A673 (cell line): ENCODE data around the gene KLHDC4. TPM values are rescaled to one million over a fixed set of nuclear protein-coding genes. Genes with fewer than 3 reads are reported as not detected.

Source experiments
- BruUV-seq: library from RNA; stranded (reverse); fragments of 400-500 nt; replicated peaks from 2 replicates; lab custom pipeline; 2021; lab: Mats Ljungman, UMichigan
- CTCF ChIA-PET: fragments of 300-600 bp; sonication (Branson Sonifier 250); formaldehyde crosslinking; loops from one replicate; lab custom pipeline; 2022; ENCODE audit warnings: antibody characterized with exemption; lab: Charles Lee
- POLR2A ChIA-PET: fragments of 300-600 bp; sonication (Branson Sonifier 250); formaldehyde crosslinking; loops from one replicate; lab custom pipeline; 2022; ENCODE audit warnings: antibody characterized with exemption; ENCODE audit not compliant: low non-redundant PET; lab: Charles Lee
- DNase-seq: peaks from one replicate; pipeline ENCODE4 v3.0.0-alpha.2; 2015; ENCODE audit warnings: low spot score
- H3K27ac ChIP-seq: fragments of 200-600 bp; sonication (generic); 2 replicates; pipeline ENCODE4 v1.5.1; 2016; ENCODE audit warnings: mixed run types, low read depth, mild to moderate bottlenecking, mixed read lengths, antibody characterized with exemption, low read length; ENCODE audit not compliant: poor library complexity, severe bottlenecking
- H3K27me3 ChIP-seq: fragments of 200-600 bp; sonication (generic); replicated peaks from 2 replicates; pipeline ENCODE4 v1.6.1; 2017; ENCODE audit warnings: mixed run types, low read depth, mild to moderate bottlenecking, mixed read lengths, antibody characterized with exemption, low read length; ENCODE audit not compliant: insufficient read depth, poor library complexity
- H3K36me3 ChIP-seq: fragments of 200-600 bp; sonication (generic); 2 replicates; pipeline ENCODE4 v1.6.1; 2016; ENCODE audit warnings: mixed run types, mild to moderate bottlenecking, mixed read lengths, antibody characterized with exemption, low read length; ENCODE audit not compliant: insufficient read depth, poor library complexity, severe bottlenecking
- H3K4me1 ChIP-seq: fragments of 200-600 bp; sonication (generic); 2 replicates; pipeline ENCODE4 v1.6.1; 2017; ENCODE audit warnings: mixed run types, mild to moderate bottlenecking, mixed read lengths, antibody characterized with exemption, low read length; ENCODE audit not compliant: insufficient read depth, poor library complexity, severe bottlenecking
- H3K4me3 ChIP-seq: fragments of 200-600 bp; sonication (generic); 2 replicates; pipeline ENCODE4 v1.5.1; 2016; ENCODE audit warnings: low read depth, mixed run types, mild to moderate bottlenecking, mixed read lengths, low read length; ENCODE audit not compliant: poor library complexity, severe bottlenecking
- H3K9me3 ChIP-seq: fragments of 200-600 bp; sonication (generic); 2 replicates; pipeline ENCODE4 v1.6.1; 2016; ENCODE audit warnings: mixed run types, low read depth, mild to moderate bottlenecking, mixed read lengths, antibody characterized with exemption, low read length; ENCODE audit not compliant: poor library complexity, severe bottlenecking
- EZH2 ChIP-seq: fragments of 200-600 bp; sonication (generic); IDR thresholded peaks from 2 replicates; pipeline ENCODE4 v1.6.1; 2017; ENCODE audit warnings: borderline replicate concordance, low read depth, mild to moderate bottlenecking, mixed read lengths, antibody characterized with exemption, low read length; ENCODE audit not compliant: poor library complexity, severe bottlenecking
- intact Hi-C: fragments of 100-400 bp; cut with micrococcal nuclease; formaldehyde crosslinking; loops from one replicate; pipeline ENCODE4 v1.10.0; 2022; ENCODE audit not compliant: unreplicated experiment
- total RNA-seq: library from RNA; stranded (reverse); gene quantifications from 2 replicates; pipeline ENCODE4 v1.2.3, GENCODE V29; 2021
- TF ChIP-seq, protein P1 (sequence below): fragments of 300-800, 200-600 bp; sonication (generic); conservative IDR thresholded peaks from 2 replicates; pipeline ENCODE4 v1.5.1; 2017; ENCODE audit warnings: low read depth, mild to moderate bottlenecking, antibody characterized with exemption, low read length, moderate library complexity, mixed read lengths

Gene KLHDC4
- total RNA-seq, 1 experiment from 2014 or later = 86.6 TPM

DNA sequence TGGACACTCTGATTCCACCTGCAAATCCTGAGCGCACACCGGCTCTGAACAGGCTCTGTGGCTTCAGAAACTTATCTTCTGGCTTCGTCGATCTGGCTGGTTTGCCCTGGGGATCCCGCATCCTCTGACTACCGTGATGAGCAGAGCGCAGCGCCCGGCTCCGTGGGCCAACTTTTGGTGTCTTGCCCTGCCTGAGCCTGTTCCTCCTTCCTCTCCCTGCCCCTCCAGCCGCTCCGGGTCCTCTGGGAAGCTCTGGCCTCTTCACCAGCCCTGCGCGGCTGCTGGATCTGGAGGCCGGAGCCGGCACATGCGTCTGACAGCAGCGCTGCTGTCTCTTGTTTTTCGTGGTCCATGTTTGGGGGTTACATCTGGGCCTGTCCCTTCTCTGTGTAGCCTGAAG is 97.8 kb downstream of the KLHDC4 start:
- TF ChIP-seq EZH2 = no peak
- no peak overlapping the region for H3K4me3 ChIP-seq
- no peaks in the 10 kb centered on the region for H3K9me3 ChIP-seq
- POLR2A ChIA-PET = no interaction called here
- intact Hi-C loops = no loop called here
- no TSS peak for BruUV-seq
- H3K27ac ChIP-seq = no peak overlapping the region
- H3K4me1 ChIP-seq = no peaks in the 10 kb centered on the region
- DNase-seq = no peak
- no peaks in the 10 kb centered on the region for H3K36me3 ChIP-seq
- H3K27me3 ChIP-seq = no peaks in the 10 kb centered on the region
- CTCF ChIA-PET = interaction anchor here (0.5 kb wide), 1 partner anchor 28 kb away, joined by 4 read pairs; no protein-coding TSS in a partner anchor

DNA sequence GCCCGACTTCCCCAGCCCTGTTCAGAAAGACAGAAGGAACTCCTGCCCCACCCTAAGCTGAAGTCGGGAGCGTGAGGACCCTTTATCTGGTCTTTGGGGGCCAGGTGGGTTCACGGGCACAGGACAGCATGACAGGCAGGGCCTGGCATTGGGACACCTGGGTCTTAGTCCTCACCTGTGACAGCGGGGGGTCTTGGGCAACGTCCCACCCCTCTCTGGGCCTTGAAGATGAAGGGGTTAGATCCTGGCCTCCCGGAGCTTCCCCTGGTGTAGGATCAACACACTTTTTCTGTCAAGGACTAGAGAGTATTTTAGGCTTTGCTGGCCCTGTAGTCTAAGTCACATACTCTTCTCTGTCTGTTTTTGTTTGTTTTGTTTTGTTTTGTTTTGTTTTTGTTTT is 98.3 kb downstream of the KLHDC4 start:
- Histone ChIP-seq H3K4me3 (no peak overlapping the region), H3K27ac (no peak overlapping the region), H3K4me1 (no peaks in the 10 kb centered on the region), H3K9me3 (no peaks in the 10 kb centered on the region), H3K27me3 (no peaks in the 10 kb centered on the region), H3K36me3 (no peaks in the 10 kb centered on the region)
- intact Hi-C loops = no loop called here
- ChIA-PET CTCF (no interaction called here), POLR2A (no interaction called here)
- no TSS peak for BruUV-seq
- no peak for DNase-seq
- no peak for TF ChIP-seq EZH2
- TF ChIP-seq, protein P1, sequence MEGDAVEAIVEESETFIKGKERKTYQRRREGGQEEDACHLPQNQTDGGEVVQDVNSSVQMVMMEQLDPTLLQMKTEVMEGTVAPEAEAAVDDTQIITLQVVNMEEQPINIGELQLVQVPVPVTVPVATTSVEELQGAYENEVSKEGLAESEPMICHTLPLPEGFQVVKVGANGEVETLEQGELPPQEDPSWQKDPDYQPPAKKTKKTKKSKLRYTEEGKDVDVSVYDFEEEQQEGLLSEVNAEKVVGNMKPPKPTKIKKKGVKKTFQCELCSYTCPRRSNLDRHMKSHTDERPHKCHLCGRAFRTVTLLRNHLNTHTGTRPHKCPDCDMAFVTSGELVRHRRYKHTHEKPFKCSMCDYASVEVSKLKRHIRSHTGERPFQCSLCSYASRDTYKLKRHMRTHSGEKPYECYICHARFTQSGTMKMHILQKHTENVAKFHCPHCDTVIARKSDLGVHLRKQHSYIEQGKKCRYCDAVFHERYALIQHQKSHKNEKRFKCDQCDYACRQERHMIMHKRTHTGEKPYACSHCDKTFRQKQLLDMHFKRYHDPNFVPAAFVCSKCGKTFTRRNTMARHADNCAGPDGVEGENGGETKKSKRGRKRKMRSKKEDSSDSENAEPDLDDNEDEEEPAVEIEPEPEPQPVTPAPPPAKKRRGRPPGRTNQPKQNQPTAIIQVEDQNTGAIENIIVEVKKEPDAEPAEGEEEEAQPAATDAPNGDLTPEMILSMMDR = no peak

DNA sequence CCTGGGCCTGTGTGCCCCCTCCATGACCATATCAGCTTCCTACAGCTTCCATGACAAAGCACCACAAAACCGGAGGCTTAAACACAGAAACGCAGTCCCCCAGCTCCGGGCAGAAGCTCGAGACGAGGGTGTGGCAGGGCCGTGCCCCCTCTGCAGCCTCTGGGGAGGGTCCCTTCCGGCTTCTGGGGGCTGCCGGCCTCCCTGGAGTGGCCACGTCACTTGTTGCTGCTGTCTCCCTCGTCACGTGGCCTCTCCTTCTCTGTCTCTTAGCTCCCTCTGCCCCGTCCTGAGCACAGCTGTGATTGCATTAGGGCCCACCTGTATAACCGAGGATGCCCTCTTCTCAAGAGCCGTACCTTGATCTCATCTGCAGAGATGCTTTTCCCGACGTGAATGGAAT is 98.9 kb downstream of the KLHDC4 start:
- ChIA-PET CTCF (no interaction called here), POLR2A (no interaction called here)
- Histone ChIP-seq H3K9me3 (no peaks in the 10 kb centered on the region), H3K36me3 (no peaks in the 10 kb centered on the region), H3K4me3 (no peak overlapping the region), H3K4me1 (no peaks in the 10 kb centered on the region), H3K27ac (no peak overlapping the region), H3K27me3 (no peaks in the 10 kb centered on the region)
- no TSS peak for BruUV-seq
- intact Hi-C loops = no loop called here
- DNase-seq = no peak
- TF ChIP-seq, protein P1 = no peak
- TF ChIP-seq EZH2 = no peak

DNA sequence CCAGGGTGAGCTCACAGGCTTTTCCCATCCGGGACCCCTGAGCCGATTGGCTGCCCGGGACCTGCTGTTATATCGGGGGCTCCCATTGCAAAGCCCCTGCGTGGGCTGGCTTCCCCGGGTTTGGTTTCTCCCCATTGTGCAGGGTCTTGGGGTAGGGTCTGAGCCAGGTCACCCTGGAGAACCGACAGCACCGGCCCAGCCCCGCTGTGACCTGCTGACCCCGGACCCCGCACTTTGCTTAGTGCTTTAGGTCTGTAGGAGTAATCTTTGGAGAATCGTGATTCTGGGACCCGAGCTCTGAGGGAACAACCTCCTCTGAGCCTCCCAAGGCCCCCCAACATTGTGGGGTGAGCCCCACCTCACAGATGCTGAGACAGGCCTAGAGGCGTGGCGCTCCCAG is 100.6 kb downstream of the KLHDC4 start:
- DNase-seq = no peak
- ChIA-PET CTCF (no interaction called here), POLR2A (no interaction called here)
- intact Hi-C loops = no loop called here
- H3K27me3 ChIP-seq = no peaks in the 10 kb centered on the region
- no peak overlapping the region for H3K27ac ChIP-seq
- H3K4me1 ChIP-seq = no peaks in the 10 kb centered on the region
- TF ChIP-seq, protein P1 = no peak
- no peak for TF ChIP-seq EZH2
- no peaks in the 10 kb centered on the region for H3K9me3 ChIP-seq
- no peaks in the 10 kb centered on the region for H3K36me3 ChIP-seq
- BruUV-seq = no TSS peak
- no peak overlapping the region for H3K4me3 ChIP-seq
